Lower lobe of right lung (tissue), 2 donors: ENCODE data around the gene TARP.

Experiments used
- ATAC-seq, 2 donors: fragments of 200-7000 bp; cut with Tn5 transposase; one replicate each; pipeline ENCODE4 v1.9.1; 2020 to 2022; ENCODE audit warnings: mild to moderate bottlenecking in 2 of 2, moderate library complexity in 2 of 2
- DNase-seq: peaks from one replicate; pipeline ENCODE4 v3.0.0-alpha.2; 2020
- H3K27ac ChIP-seq: fragments of 200-600 bp; one replicate; pipeline ENCODE4 v1.8.0; 2022
- H3K27me3 ChIP-seq: fragments of 200-600 bp; one replicate; pipeline ENCODE4 v1.8.0; 2022; ENCODE audit warnings: low read depth
- H3K36me3 ChIP-seq: fragments of 200-600 bp; one replicate; pipeline ENCODE4 v1.8.0; 2022; ENCODE audit warnings: mild to moderate bottlenecking
- H3K4me1 ChIP-seq: fragments of 200-600 bp; one replicate; pipeline ENCODE4 v1.8.0; 2022
- H3K4me3 ChIP-seq: fragments of 200-600 bp; one replicate; pipeline ENCODE4 v1.8.0; 2022; ENCODE audit warnings: mild to moderate bottlenecking
- H3K9me3 ChIP-seq: fragments of 200-600 bp; one replicate; pipeline ENCODE4 v1.8.0; 2022
- intact Hi-C: fragments of 100-400 bp; cut with DNase I; formaldehyde crosslinking; loops from one replicate; pipeline ENCODE4 v1.11.0; 2022
- TF ChIP-seq, protein P1 (sequence below): fragments of 200-600 bp; IDR thresholded peaks from one replicate; pipeline ENCODE4 v1.8.0; 2022; ENCODE audit warnings: antibody characterized with exemption, mild to moderate bottlenecking
- donor health status: DM: no; HTN: yes; CAD: no; lungs with severe emphysema.

Gene TARP

DNA sequence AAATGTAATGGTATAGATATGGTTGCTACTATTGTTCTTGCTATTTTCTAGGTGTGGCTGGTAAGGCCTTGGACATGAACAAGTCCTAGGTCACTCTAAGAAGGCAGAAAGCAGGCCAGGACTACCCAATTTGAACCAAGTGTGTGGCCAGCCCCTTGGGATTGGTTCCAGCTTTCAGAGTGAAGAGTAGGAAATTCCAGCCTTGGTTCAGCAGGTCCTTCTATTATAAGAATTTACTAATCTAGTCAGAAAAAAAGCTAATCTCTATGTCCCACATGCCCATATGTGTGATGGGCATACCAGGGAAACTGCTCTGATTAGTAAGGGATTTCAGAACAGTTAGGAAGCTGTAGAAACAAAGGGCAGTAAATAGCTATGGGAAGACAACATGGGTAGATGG lies 7.8 kb upstream of the TARP start:
- no peaks in the 10 kb centered on the region for H3K4me1 ChIP-seq
- ATAC-seq: no peak
- no peak overlapping the region for H3K27ac ChIP-seq
- H3K36me3 ChIP-seq: no peaks in the 10 kb centered on the region
- TF ChIP-seq, protein P1, sequence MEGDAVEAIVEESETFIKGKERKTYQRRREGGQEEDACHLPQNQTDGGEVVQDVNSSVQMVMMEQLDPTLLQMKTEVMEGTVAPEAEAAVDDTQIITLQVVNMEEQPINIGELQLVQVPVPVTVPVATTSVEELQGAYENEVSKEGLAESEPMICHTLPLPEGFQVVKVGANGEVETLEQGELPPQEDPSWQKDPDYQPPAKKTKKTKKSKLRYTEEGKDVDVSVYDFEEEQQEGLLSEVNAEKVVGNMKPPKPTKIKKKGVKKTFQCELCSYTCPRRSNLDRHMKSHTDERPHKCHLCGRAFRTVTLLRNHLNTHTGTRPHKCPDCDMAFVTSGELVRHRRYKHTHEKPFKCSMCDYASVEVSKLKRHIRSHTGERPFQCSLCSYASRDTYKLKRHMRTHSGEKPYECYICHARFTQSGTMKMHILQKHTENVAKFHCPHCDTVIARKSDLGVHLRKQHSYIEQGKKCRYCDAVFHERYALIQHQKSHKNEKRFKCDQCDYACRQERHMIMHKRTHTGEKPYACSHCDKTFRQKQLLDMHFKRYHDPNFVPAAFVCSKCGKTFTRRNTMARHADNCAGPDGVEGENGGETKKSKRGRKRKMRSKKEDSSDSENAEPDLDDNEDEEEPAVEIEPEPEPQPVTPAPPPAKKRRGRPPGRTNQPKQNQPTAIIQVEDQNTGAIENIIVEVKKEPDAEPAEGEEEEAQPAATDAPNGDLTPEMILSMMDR: no peak
- H3K27me3 ChIP-seq: no peaks in the 10 kb centered on the region
- intact Hi-C loops: no loop called here
- H3K9me3 ChIP-seq: no peaks in the 10 kb centered on the region
- DNase-seq: no peak
- no peak overlapping the region for H3K4me3 ChIP-seq

DNA sequence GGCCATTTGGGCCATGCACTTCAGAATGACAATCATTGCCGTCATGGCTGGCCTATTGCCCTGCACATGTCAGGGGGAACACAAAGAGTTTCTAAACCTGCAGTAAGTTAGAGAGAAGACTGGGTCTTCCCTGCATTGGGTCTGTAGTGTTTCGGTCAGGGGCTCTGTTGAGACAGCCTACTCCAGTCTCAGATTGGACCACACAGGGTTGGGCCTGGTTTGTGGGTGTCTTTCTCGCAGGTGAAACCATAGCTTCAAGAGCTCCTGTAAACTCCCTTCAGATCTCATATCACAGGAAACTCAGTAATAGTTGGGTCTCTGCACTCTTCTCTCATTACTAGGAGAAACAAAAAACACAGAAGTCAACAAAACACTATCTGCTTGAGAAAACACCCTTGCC lies 7.3 kb upstream of the TARP start:
- DNase-seq (no peak), ATAC-seq (no peak)
- Histone ChIP-seq H3K9me3 (no peaks in the 10 kb centered on the region), H3K27me3 (no peaks in the 10 kb centered on the region), H3K27ac (no peak overlapping the region), H3K36me3 (no peaks in the 10 kb centered on the region), H3K4me1 (no peaks in the 10 kb centered on the region), H3K4me3 (no peak overlapping the region)
- TF ChIP-seq, protein P1: no peak
- intact Hi-C loops: no loop called here

DNA sequence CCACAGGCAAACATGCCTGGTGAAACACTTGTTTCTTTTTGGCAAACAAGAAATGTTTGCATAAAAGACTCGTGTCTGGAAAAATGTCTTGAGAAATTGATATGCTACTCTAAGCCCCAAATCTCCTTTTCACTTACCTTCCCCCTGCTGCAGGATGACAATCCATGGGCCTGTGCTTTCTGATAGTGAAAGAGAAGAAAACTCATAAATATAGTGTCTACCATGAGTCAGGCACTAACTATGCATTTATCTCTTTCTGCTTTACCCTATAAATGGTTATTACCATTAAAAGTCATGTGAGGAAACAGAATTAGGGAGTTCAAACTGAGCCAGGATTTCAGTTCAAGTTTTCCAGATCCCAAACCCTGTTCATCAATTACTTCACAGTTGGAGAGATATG lies 6.6 kb upstream of the TARP start:
- Histone ChIP-seq H3K36me3 (no peaks in the 10 kb centered on the region), H3K4me3 (no peak overlapping the region), H3K4me1 (no peaks in the 10 kb centered on the region), H3K27me3 (no peaks in the 10 kb centered on the region), H3K27ac (no peak overlapping the region), H3K9me3 (no peaks in the 10 kb centered on the region)
- TF ChIP-seq, protein P1: no peak
- no peak for DNase-seq
- intact Hi-C loops: no loop called here
- no peak for ATAC-seq

DNA sequence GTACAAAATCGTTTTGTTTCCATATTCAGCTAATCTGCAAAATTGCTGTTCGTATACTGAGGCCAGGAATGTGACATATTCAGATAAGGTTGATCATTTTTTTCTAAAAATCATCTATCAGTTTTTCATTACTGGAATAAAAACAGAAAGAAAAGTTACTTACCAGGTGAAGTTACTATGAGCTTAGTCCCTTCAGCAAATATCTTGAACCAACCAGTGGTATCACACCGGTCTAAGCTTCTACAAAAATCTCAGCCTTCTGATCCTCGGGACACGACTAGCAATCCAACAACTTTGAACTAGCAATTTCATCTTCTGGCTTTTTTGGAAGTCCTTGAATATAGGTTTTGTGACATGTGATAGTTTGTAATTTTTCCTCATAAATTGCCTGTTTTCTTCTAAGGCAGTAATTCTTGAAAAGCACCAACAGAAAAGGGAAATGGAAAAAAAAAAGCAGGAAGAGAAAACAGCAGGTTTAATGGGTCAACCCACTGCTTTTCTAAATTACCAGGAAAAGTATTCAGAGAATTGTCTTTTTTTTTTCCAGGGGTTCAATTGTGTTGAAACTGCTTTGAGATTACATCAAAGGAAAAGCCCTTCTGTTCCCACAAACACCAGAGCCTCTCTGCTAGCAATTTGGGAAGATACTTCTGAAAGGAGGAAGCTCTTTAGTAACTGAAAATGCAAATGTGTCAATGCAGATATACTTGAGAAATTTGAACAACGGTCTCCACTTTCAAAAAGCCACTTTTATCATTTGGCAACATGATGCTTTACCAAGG lies 2.9 kb upstream of the TARP start:
- no peak overlapping the region for H3K27ac ChIP-seq
- H3K4me1 ChIP-seq: no peaks in the 10 kb centered on the region
- H3K36me3 ChIP-seq: no peaks in the 10 kb centered on the region
- no peaks in the 10 kb centered on the region for H3K27me3 ChIP-seq
- ATAC-seq (peak in 1 of 2 donors; percentile 39), DNase-seq (no peak)
- no peaks in the 10 kb centered on the region for H3K9me3 ChIP-seq
- intact Hi-C loops: no loop called here
- TF ChIP-seq, protein P1: no peak
- H3K4me3 ChIP-seq: no peak overlapping the region

DNA sequence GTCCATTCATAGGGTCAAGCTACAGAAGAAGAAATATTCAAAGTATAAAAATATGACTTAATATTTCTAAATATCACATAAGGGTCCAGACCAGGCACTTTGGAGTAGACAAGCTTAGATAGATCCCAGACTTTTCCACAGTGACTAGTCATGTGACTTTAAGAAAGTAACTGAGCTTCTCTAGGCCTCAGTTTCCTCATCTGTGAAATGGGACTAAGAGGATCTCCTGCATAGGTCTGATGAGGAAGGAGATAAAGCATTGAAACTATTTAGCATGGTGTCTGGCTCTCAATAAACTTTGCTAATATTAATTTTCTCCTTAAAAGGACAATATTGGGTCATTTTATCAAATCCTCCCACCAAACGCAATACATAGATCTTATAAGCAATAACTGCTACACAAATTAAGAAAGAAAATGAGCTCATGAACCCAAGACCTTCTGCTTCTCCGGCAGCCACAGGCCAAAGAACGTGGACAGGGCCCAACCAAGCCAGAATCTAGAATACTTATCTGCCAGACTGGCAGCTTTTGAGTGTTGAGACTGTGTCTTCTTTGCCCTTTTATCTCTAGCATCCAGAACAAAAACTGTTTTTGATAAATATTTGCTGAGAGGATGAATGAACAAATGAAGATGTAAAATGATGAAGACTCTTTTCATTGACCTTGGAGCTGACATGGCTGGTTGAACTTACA lies 1.6 kb upstream of the TARP start:
- Histone ChIP-seq H3K4me3 (no peak overlapping the region), H3K9me3 (no peaks in the 10 kb centered on the region), H3K27ac (no peak overlapping the region), H3K27me3 (no peaks in the 10 kb centered on the region), H3K4me1 (no peaks in the 10 kb centered on the region), H3K36me3 (no peaks in the 10 kb centered on the region)
- no peak for DNase-seq
- no peak for ATAC-seq
- intact Hi-C loops: no loop called here
- TF ChIP-seq, protein P1: no peak
